Uterus (tissue), 2 donors: ENCODE measurements around the gene RIPK1.

ENCODE experiments used
- POLR2A ChIP-seq, 2 donors: fragments of 450-650 bp; IDR thresholded peaks; one replicate each; pipeline ENCODE4 v1.6.1; 2016; ENCODE audit warnings: antibody characterized with exemption in 2 of 2, mild to moderate bottlenecking in 1 of 2, moderate library complexity in 1 of 2
- TF ChIP-seq, protein P1 (sequence below), 4 experiments: fragments of 200-600 bp in 2 of 4; fragments of 450-650 bp in 2 of 4; sonication (generic) in 2 of 4; IDR thresholded peaks; one replicate each; pipeline ENCODE4 v1.5.1; 2016 to 2019; ENCODE audit warnings: antibody characterized with exemption in 4 of 4, mild to moderate bottlenecking in 2 of 4, moderate library complexity in 1 of 4

DNA sequence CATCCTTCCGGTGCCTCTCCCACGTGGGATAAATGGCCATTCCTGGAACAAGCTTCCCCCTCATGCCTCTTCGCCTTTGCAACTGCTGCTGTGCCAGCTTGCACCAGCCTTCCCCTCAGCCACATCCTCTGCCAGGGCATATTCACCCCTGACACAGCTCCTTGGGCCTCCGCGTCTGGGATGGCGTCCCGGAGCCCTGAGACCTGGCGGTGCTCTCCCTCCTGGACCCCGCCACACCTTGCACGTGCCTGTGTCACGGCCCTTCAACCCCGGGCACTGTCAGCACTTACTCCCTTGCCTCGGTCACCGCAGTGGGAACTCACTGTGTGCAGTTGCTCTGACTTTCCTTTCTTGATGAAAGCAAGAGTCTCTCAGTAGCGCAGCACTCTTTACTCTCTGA lies 63.4 kb downstream of the RIPK1 start:
- TF ChIP-seq, protein P1, sequence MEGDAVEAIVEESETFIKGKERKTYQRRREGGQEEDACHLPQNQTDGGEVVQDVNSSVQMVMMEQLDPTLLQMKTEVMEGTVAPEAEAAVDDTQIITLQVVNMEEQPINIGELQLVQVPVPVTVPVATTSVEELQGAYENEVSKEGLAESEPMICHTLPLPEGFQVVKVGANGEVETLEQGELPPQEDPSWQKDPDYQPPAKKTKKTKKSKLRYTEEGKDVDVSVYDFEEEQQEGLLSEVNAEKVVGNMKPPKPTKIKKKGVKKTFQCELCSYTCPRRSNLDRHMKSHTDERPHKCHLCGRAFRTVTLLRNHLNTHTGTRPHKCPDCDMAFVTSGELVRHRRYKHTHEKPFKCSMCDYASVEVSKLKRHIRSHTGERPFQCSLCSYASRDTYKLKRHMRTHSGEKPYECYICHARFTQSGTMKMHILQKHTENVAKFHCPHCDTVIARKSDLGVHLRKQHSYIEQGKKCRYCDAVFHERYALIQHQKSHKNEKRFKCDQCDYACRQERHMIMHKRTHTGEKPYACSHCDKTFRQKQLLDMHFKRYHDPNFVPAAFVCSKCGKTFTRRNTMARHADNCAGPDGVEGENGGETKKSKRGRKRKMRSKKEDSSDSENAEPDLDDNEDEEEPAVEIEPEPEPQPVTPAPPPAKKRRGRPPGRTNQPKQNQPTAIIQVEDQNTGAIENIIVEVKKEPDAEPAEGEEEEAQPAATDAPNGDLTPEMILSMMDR (IDR thresholded peaks at IDR 0.05), result no peak
- no peak for TF ChIP-seq POLR2A (IDR thresholded peaks at IDR 0.05)
